ENCODE results near the gene SIKE1.

The SIKE1 gene

GRCh38 chr1:114753143-114753542 is 27.3 kb downstream of the SIKE1 start:
- H3K79me2 ChIP-seq (ENCODE audit: control insufficient read depth, insufficient read depth, low read length) = peaks cover 85% of the 10 kb centered on the region
- no peak overlapping the region for H2BK15ac ChIP-seq (replicated peaks; ENCODE audit: low read depth)
- H2BK120ac ChIP-seq (ENCODE audit: low read depth, low read length) = no peak overlapping the region
- WGBS (ENCODE audit: extremely low coverage, insufficient coverage, low lambda C conversion rate) = no CpG with 5 or more reads among the region's 4 CpGs
- H3K23ac ChIP-seq (ENCODE audit: low read length) = no peak overlapping the region
- H3K56ac ChIP-seq (ENCODE audit: low read length) = no peak overlapping the region
- no peak overlapping the region for H3K9ac ChIP-seq (ENCODE audit: low read length)
- H3K4ac ChIP-seq (ENCODE audit: low read depth, low read length) = no peak overlapping the region
- H3K79me1 ChIP-seq (ENCODE audit: low read length) = peaks cover 3% of the 10 kb centered on the region
- peaks cover 2% of the 10 kb centered on the region for H3K36me3 ChIP-seq (ENCODE audit: control insufficient read depth, insufficient read depth, low read length)
- H3K4me1 ChIP-seq (ENCODE audit: control insufficient read depth, low read depth, low read length) = peaks cover 7% of the 10 kb centered on the region
- no peak for DNase-seq
- no peak overlapping the region for H4K5ac ChIP-seq (ENCODE audit: low read length)
- no peaks in the 10 kb centered on the region for H3K27me3 ChIP-seq (ENCODE audit: insufficient read depth, low read length, poor library complexity)
- H2AK5ac ChIP-seq (ENCODE audit: low read length) = no peak overlapping the region
- H3K27ac ChIP-seq (ENCODE audit: low read depth, low read length) = no peak overlapping the region
- no peak overlapping the region for H3K18ac ChIP-seq (ENCODE audit: low read length)
- H3K4me2 ChIP-seq (ENCODE audit: low read length) = no peak overlapping the region
- H3K4me3 ChIP-seq (ENCODE audit: low read length) = no peak overlapping the region
- no peak overlapping the region for H2BK5ac ChIP-seq (ENCODE audit: low read length)
- no peak overlapping the region for H4K8ac ChIP-seq (ENCODE audit: low read depth, low read length)

DNA sequence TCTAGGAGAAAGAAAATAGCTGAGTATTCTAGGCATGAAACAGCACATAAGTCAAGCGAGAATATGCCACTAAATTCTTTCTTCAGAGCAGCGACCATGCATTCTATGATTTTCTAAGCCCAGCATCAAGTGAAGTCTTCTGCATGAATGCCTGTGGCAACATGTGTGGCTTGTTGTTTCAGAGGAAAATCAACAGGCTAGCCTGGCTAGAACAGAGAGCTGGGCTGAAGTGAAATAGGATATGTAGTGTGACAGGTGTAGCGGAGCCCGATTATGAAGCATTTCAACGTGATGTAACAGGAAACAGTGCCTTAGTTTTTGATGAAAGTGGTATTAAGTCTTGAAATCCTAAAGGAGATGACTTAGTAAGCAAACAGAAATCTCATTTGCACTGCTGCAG is 29.7 kb downstream of the SIKE1 start:
- Histone ChIP-seq H2BK120ac (ENCODE audit: low read depth, low read length) (no peak overlapping the region), H3K23ac (ENCODE audit: low read length) (no peak overlapping the region), H2BK15ac (replicated peaks; ENCODE audit: low read depth) (no peak overlapping the region), H3K18ac (ENCODE audit: low read length) (no peak overlapping the region), H3K9ac (ENCODE audit: low read length) (no peak overlapping the region), H3K79me2 (ENCODE audit: control insufficient read depth, insufficient read depth, low read length) (peaks cover 80% of the 10 kb centered on the region), H3K36me3 (ENCODE audit: control insufficient read depth, insufficient read depth, low read length) (peaks cover 2% of the 10 kb centered on the region), H3K27me3 (ENCODE audit: insufficient read depth, low read length, poor library complexity) (no peaks in the 10 kb centered on the region), H3K4ac (ENCODE audit: low read depth, low read length) (no peak overlapping the region), H3K79me1 (ENCODE audit: low read length) (peaks cover 1% of the 10 kb centered on the region), H4K5ac (ENCODE audit: low read length) (no peak overlapping the region), H2AK5ac (ENCODE audit: low read length) (no peak overlapping the region), H3K56ac (ENCODE audit: low read length) (no peak overlapping the region), H3K27ac (ENCODE audit: low read depth, low read length) (no peak overlapping the region), H3K4me1 (ENCODE audit: control insufficient read depth, low read depth, low read length) (peaks cover 6% of the 10 kb centered on the region), H3K4me3 (ENCODE audit: low read length) (no peak overlapping the region), H3K4me2 (ENCODE audit: low read length) (no peak overlapping the region), H4K8ac (ENCODE audit: low read depth, low read length) (no peak overlapping the region), H2BK5ac (ENCODE audit: low read length) (no peak overlapping the region)
- no CpG with 5 or more reads among the region's 5 CpGs for WGBS (ENCODE audit: extremely low coverage, insufficient coverage, low lambda C conversion rate)
- no peak for DNase-seq

GRCh38 chr1:114749835-114750234 is 30.6 kb downstream of the SIKE1 start:
- H3K79me1 ChIP-seq (ENCODE audit: low read length) = peaks cover 1% of the 10 kb centered on the region
- peaks cover 2% of the 10 kb centered on the region for H3K36me3 ChIP-seq (ENCODE audit: control insufficient read depth, insufficient read depth, low read length)
- H3K23ac ChIP-seq (ENCODE audit: low read length) = no peak overlapping the region
- H2BK15ac ChIP-seq (replicated peaks; ENCODE audit: low read depth) = no peak overlapping the region
- no peak overlapping the region for H2BK5ac ChIP-seq (ENCODE audit: low read length)
- H3K4me1 ChIP-seq (ENCODE audit: control insufficient read depth, low read depth, low read length) = peaks cover 3% of the 10 kb centered on the region
- no peak overlapping the region for H4K8ac ChIP-seq (ENCODE audit: low read depth, low read length)
- H2AK5ac ChIP-seq (ENCODE audit: low read length) = no peak overlapping the region
- no peak overlapping the region for H3K27ac ChIP-seq (ENCODE audit: low read depth, low read length)
- no peak overlapping the region for H4K5ac ChIP-seq (ENCODE audit: low read length)
- H3K56ac ChIP-seq (ENCODE audit: low read length) = no peak overlapping the region
- H3K4me2 ChIP-seq (ENCODE audit: low read length) = no peak overlapping the region
- WGBS (ENCODE audit: extremely low coverage, insufficient coverage, low lambda C conversion rate) = no CpG with 5 or more reads among the region's 5 CpGs
- H3K9ac ChIP-seq (ENCODE audit: low read length) = no peak overlapping the region
- no peak overlapping the region for H3K4me3 ChIP-seq (ENCODE audit: low read length)
- peaks cover 74% of the 10 kb centered on the region for H3K79me2 ChIP-seq (ENCODE audit: control insufficient read depth, insufficient read depth, low read length)
- DNase-seq = no peak
- no peaks in the 10 kb centered on the region for H3K27me3 ChIP-seq (ENCODE audit: insufficient read depth, low read length, poor library complexity)
- no peak overlapping the region for H2BK120ac ChIP-seq (ENCODE audit: low read depth, low read length)
- H3K4ac ChIP-seq (ENCODE audit: low read depth, low read length) = no peak overlapping the region
- no peak overlapping the region for H3K18ac ChIP-seq (ENCODE audit: low read length)

GRCh38 chr1:114746450-114747121 is 33.9 kb downstream of the SIKE1 start:
- Histone ChIP-seq H3K79me2 (ENCODE audit: control insufficient read depth, insufficient read depth, low read length) (peaks cover 66% of the 10 kb centered on the region), H3K27ac (ENCODE audit: low read depth, low read length) (no peak overlapping the region), H3K23ac (ENCODE audit: low read length) (no peak overlapping the region), H3K36me3 (ENCODE audit: control insufficient read depth, insufficient read depth, low read length) (peaks cover 2% of the 10 kb centered on the region), H3K4me1 (ENCODE audit: control insufficient read depth, low read depth, low read length) (no peaks in the 10 kb centered on the region), H2BK5ac (ENCODE audit: low read length) (no peak overlapping the region), H3K56ac (ENCODE audit: low read length) (no peak overlapping the region), H3K4ac (ENCODE audit: low read depth, low read length) (no peak overlapping the region), H3K27me3 (ENCODE audit: insufficient read depth, low read length, poor library complexity) (no peaks in the 10 kb centered on the region), H4K8ac (ENCODE audit: low read depth, low read length) (no peak overlapping the region), H3K79me1 (ENCODE audit: low read length) (peaks cover 3% of the 10 kb centered on the region), H2BK15ac (replicated peaks; ENCODE audit: low read depth) (no peak overlapping the region), H3K4me3 (ENCODE audit: low read length) (no peak overlapping the region), H3K18ac (ENCODE audit: low read length) (no peak overlapping the region), H2BK120ac (ENCODE audit: low read depth, low read length) (no peak overlapping the region), H3K4me2 (ENCODE audit: low read length) (no peak overlapping the region), H4K5ac (ENCODE audit: low read length) (no peak overlapping the region), H3K9ac (ENCODE audit: low read length) (no peak overlapping the region), H2AK5ac (ENCODE audit: low read length) (no peak overlapping the region)
- WGBS (ENCODE audit: extremely low coverage, insufficient coverage, low lambda C conversion rate) = no CpG with 5 or more reads among the region's 6 CpGs
- DNase-seq = no peak

DNA sequence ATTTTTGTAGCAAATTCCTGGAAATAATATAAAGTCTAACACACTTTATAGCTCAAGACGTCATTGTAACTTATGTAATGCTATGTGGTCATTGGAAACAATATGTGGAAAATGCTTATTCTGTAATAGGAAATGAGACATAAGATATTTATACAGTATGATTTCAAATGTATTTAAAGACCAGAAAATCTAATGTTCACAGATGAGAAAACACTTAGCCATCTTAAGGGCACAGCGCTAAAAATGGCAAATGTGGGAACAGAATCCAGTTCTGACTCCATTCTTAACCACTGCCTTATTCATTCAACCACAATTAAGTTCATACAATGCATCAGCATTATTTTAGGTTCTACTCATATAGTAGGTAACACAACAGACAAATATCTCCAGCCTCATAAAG is 35.2 kb downstream of the SIKE1 start:
- peaks cover 2% of the 10 kb centered on the region for H3K36me3 ChIP-seq (ENCODE audit: control insufficient read depth, insufficient read depth, low read length)

More for the DNA sequence above, 35.2 kb downstream of the SIKE1 start:
- Histone ChIP-seq H3K4me1 (ENCODE audit: control insufficient read depth, low read depth, low read length) (no peaks in the 10 kb centered on the region), H3K56ac (ENCODE audit: low read length) (no peak overlapping the region), H3K18ac (ENCODE audit: low read length) (no peak overlapping the region), H2BK5ac (ENCODE audit: low read length) (no peak overlapping the region), H3K23ac (ENCODE audit: low read length) (no peak overlapping the region), H3K4me3 (ENCODE audit: low read length) (no peak overlapping the region), H4K8ac (ENCODE audit: low read depth, low read length) (no peak overlapping the region), H3K27me3 (ENCODE audit: insufficient read depth, low read length, poor library complexity) (no peaks in the 10 kb centered on the region), H3K79me1 (ENCODE audit: low read length) (peaks cover 3% of the 10 kb centered on the region), H3K4me2 (ENCODE audit: low read length) (no peak overlapping the region), H3K79me2 (ENCODE audit: control insufficient read depth, insufficient read depth, low read length) (peaks cover 63% of the 10 kb centered on the region), H3K9ac (ENCODE audit: low read length) (no peak overlapping the region), H3K27ac (ENCODE audit: low read depth, low read length) (no peak overlapping the region), H2BK120ac (ENCODE audit: low read depth, low read length) (no peak overlapping the region), H4K5ac (ENCODE audit: low read length) (no peak overlapping the region), H2BK15ac (replicated peaks; ENCODE audit: low read depth) (no peak overlapping the region), H2AK5ac (ENCODE audit: low read length) (no peak overlapping the region), H3K4ac (ENCODE audit: low read depth, low read length) (no peak overlapping the region)
- no peak for DNase-seq
- WGBS (ENCODE audit: extremely low coverage, insufficient coverage, low lambda C conversion rate) = no CpG with 5 or more reads among the region's 2 CpGs
